ENCODE results near the gene TRMT112. TPM values are rescaled to one million over a fixed set of nuclear protein-coding genes. Genes with fewer than 3 reads are reported as not detected.
"Not testable (repeated sequence)": the region's sequence is repeated elsewhere in the genome, so short reads cannot be mapped to it uniquely, and the experiment has no call there.

TRMT112 gene
- total RNA-seq, 1 donor from 2014 or later = 151 TPM

DNA sequence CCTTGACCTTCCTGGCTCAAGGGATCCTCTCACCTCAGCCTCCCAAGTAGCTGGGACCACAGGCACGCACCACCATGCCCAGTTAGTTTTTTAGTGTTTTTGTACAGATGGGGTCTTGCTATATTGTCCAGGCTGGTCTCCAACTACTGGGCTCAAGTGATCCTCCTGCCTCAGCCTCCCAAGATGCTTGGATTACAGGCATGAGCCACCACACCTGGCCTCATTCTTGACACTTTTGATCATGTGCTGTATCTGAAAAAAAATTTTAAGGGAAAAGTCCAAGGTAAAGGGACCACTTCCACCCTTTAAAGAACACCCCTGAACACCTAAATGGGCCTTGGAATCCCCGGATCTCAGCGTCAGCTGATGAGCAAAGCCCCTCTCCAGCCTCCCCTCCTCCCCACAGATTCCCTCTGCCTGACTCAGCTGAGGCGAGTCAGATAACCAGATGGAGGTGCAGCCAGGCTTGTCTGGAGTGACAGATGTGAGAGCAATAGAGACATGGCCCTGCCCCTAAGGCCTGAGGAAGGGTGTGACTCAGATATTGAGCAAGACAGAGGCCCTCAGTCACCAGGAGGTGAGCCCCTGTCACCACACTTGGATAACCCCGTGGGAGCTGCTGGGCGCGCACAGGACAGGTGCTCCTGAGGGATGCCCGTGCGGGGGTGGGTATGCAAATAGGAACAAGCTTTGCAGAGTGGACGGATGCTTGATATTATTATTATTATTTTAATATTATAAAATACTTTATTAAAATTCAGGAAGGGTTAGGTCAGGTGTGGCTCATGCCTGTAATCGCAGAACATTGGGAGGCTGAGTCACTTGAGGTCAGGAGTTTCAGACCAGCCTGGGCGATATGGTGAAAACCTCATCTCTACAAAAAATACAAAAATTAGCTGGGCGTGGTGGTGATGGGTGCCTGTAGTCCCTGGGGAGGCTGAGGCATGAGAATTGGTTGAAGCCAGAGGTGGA, 17.7 kb upstream of the TRMT112 start:
- DNase-seq (ENCODE audit: low spot score) = no peak

- no peak for DNase-seq (ENCODE audit: low spot score)
Measured at GRCh38 chr11:64333556-64333955, 16.2 kb upstream of the TRMT112 start.

DNA sequence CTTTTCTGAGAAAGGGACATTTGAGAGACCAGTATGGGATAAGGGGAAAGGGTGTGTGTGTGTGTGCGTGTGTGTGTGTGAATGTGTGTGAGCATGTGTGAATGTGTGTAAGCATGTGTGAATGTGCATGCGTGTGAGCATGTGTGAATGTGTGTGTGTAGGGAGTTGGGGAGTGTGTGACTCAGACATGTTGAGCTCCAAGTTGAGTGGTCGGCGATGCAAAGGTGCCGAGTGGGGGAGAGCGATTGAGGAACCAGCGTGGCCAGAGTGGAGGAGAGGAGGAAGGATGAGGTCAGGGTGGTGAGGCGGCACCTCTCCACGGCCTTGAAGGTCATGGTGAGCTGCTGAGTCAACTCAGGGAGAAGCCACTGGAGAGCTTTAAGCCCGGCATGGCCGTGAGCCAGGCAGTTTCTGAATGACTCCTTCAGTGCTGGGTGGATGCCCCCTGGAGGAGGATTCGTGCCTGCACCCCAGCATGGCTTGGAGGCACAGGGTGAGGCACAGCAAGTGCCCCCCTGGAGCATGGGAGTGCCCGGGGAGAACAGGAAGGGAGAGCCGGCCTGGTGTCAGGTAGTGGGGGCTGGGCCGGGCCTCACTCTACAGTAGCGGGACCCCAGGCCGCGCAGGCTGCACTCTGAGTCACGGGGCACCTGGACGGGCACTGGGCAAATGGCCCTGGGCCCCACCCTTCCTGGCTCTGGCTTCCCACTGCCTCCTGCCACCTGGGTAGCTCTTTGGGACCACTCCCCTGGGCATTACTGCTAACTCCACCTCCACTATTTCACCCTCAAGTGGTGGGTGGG, 14.4 kb upstream of the TRMT112 start:
- peak; percentile 90 for DNase-seq (ENCODE audit: low spot score)

DNA sequence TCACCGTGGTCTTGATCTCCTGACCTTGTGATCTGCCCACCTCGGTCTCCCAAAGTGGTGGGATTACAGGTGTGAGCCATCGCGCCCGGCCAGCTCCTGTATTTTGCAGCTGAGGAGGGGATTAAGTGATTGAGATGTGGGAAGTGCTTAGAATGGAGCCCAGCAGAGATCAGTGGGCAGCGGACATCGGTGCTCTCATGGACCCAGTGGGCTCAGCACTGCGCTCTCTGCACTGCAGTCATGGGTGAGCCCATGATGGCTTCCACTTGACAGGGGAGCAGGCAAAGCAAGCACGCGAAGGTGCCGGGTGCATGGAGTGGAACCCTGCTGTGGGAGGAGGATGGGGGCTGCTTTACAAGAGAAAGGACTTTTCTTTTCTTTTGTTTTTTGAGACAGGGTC, 13.5 kb upstream of the TRMT112 start:
- no peak for DNase-seq (ENCODE audit: low spot score)

- no peak for DNase-seq (ENCODE audit: low spot score)
Measured at GRCh38 chr11:64327993-64328392, 10.6 kb upstream of the TRMT112 start.

DNA sequence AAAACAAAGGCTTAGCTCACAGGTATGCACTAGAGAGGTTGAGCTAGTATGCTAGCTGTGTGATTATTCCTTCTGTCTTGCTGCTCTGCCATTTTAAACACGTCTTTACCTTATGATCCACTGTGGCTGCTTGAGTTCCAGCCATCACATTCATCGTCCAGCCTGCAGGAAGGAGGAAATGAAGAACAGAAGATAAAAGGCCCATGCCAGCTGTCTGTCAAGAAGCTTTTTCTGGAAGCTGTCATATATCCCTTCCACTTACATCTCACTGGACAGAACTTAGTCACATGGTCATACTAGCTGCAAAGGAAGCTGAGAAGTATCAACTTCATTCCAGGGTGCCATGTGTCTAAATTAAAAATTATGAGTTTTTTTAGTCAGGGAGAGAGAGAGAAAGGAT, 10.0 kb upstream of the TRMT112 start:
- DNase-seq (ENCODE audit: low spot score) = no peak

DNA sequence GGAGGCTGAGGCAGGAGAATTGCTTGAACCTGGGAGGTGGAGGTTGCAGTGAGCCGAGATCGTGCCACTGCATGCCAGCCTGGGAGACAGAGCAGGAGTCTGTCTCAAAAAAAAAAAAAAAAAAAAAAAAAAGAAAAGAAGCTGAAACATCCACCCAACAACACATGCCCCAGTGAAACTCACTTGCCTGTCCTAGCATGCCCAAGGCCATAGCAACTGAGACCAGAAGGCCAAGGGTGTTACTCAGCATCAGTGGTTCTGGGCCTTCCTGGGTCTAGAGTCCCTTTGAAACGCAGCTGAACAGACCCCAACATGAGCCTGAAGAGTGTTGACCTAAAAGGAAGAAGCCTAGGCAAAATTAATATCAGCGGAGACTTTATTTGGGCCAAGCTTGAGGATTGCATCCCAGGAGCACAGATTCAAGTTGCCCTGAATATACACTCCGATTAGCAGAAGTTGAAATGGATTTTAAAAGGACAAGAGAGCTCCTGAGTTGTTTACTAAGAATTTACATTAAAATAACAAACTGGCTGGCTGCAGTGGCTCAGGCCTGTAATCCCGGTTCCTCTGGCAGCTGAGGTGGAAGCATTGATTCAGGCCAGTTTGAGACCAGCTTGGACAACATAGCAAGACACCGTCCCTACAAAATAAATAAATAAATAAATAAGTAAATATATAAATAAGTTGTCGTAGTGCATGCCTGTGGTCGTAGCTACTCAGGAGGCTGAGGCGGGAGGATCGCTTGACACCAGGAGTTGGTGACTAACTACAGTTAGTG, 7.5 kb upstream of the TRMT112 start:
- DNase-seq (ENCODE audit: low spot score) = no peak

- peak; percentile 62 for DNase-seq (ENCODE audit: low spot score)
Measured at GRCh38 chr11:64323984-64324383, 6.6 kb upstream of the TRMT112 start.

GRCh38 chr11:64323373-64323772, 6.0 kb upstream of the TRMT112 start:
- peak; percentile 64 for DNase-seq (ENCODE audit: low spot score)

DNA sequence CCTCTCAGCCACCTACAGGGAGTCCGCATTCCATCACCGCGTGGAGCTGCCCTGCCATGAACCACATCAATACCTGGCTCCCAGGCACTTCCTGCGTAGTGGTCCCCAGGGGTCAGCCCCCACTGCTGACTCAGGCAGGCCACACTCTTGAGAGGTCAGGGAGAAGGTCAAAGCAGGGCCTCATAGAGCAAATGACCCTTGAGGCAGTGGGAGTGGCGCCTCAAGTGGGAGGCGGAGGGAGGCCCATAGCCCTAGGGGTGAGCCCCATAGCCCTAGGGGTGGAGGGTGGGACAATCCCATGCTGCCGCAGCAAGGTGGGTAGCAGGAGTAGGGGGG, 5.5 kb upstream of the TRMT112 start:
- DNase-seq (ENCODE audit: low spot score) = peak; percentile 57

- no peak for DNase-seq (ENCODE audit: low spot score)
Measured at GRCh38 chr11:64321533-64321932, 4.2 kb upstream of the TRMT112 start.

DNA sequence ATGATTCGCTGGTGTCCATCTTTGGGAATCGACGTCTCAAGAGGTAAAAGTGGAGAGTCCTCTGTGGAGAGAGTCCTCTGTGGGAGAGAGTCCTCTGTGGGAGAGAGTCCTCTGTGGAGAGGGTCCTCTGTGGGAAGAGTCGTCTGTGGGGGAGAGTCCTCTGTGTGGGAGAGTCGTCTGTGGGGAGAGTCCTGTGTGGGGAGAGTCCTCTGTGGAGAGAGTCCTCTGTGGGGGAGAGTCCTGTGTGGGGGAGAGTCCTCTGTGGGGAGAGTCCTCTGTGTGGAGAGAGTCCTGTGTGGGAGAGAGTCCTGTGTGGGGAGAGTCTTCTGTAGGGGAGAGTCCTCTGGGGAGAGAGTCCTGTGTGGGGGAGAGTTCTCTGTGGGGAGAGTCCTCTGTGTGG, 3.7 kb upstream of the TRMT112 start:
- no peak for DNase-seq (ENCODE audit: low spot score)

- DNase-seq (ENCODE audit: low spot score) = no peak
Measured at GRCh38 chr11:64320556-64320955, 3.2 kb upstream of the TRMT112 start.

DNA sequence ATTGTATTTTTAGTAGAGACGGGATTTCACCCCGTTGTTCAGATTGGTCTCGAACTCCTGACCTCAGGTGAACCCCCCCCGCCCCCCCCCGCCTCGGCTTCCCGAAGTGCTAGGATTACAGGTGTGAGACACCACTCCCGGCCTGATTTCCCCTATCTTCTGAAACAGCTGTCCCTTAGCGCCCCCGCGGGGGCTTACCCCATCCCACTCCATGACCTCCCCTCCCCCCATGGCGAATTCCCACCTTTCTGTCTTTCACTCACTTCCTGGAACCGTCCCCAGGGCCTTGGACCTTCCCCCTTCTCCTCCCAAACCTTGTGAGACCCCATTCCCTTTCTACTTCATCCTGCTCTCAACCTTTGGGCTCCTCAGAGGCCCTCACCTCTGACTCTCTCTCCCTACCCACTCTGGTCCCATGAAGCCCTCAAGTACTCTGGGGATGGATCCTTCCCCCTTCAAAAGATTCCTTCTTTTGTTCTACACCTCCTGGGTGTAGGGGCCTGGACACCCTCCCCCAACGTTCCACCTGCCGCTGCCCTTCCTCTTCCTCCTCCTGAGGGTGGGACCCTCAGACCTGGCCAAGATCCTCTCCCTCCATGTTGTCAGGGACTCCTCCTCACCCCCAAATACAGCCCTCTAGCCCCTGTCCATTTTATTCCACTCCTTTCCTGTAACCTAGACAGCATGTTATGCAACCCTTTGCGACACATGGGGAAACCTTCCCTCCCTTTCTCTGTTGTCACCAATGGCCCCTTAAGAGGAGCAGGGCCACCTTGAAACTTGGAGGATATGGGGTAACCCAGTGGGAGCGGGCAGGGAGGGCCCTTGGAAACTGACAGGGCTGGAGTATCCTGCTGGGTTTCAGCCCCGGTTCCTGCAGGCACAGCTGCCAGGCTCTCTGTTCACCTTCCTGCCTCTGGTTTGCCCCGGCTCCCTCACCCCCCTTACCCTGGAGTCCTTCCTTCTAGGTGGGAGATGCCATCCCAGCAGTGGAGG, 1.7 kb upstream of the TRMT112 start:
- no peak for DNase-seq (ENCODE audit: low spot score)

- peak; percentile 98 for DNase-seq (ENCODE audit: low spot score)
Measured at GRCh38 chr11:64317961-64318765, 804 bp upstream of the TRMT112 start, which contains the start of gene PRDX5. PRDX5 (plus strand) TSS chr11:64318121; CDS start chr11:64318216, 95 bp downstream.

DNA sequence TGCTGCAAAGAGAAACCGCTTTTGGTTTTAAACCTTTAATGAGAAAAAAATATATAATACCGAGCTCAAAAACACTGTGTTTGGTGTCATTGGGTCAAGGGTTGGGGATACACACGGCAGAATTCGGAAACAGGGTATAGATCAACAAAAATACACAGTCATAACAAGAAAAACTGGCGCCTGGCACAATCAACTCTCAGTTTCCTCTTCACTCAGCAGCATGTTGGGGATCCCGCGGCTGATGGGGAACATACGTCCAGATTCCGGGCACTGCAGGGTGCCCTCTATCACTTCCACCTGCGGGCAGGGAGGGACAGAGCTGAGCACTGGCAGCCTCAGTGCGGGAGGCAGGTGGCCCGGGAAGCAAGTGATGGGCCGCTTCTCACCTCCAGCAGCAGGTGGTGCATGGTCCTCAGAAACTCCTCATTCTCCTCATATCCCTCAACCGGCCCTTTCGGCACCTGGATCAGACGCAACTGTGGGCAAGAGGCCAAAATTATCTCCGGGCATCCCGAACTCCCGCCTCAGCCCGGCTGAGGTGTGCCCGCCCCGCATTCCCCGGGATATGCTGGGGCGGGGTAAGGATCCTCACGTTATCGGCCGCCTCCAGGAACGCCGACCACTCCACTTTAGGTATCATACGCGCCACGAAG, 561 bp downstream of the TRMT112 start:
- DNase-seq (ENCODE audit: low spot score) = no peak

DNA sequence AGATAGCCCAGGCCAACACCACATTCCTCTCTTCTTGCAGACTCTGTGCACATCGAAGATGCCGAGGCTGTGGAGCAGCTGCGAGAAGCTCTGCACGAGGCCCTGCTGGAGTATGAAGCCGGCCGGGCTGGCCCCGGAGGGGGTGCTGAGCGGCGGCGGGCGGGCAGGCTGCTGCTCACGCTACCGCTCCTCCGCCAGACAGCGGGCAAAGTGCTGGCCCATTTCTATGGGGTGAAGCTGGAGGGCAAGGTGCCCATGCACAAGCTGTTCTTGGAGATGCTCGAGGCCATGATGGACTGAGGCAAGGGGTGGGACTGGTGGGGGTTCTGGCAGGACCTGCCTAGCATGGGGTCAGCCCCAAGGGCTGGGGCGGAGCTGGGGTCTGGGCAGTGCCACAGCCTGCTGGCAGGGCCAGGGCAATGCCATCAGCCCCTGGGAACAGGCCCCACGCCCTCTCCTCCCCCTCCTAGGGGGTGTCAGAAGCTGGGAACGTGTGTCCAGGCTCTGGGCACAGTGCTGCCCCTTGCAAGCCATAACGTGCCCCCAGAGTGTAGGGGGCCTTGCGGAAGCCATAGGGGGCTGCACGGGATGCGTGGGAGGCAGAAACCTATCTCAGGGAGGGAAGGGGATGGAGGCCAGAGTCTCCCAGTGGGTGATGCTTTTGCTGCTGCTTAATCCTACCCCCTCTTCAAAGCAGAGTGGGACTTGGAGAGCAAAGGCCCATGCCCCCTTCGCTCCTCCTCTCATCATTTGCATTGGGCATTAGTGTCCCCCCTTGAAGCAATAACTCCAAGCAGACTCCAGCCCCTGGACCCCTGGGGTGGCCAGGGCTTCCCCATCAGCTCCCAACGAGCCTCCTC, 1.5 kb downstream of the TRMT112 start:
- DNase-seq (ENCODE audit: low spot score) = not testable (repeated sequence)

Measured in mesenteric fat pad (tissue), 1 donor.